SK-N-SH (cell line): ENCODE measurements around the gene TRIM71. TPM values are rescaled to one million over a fixed set of nuclear protein-coding genes. Genes with fewer than 3 reads are reported as not detected.

Experiments used
- CTCF ChIA-PET: fragments of 300-600, 350-600 bp; formaldehyde crosslinking; extraction: SDS; loops from one replicate; lab custom pipeline; 2021; lab: Yijun Ruan, JAX
- POLR2A ChIA-PET: fragments of 350-600 bp; sonication (Branson Sonifier 250); formaldehyde crosslinking; extraction: SDS; loops from one replicate; lab custom pipeline; 2020; ENCODE audit warnings: antibody characterized with exemption, inconsistent platforms; lab: Yijun Ruan, JAX
- DNase-seq: peaks from one replicate; pipeline ENCODE4 v3.0.0; 2012
- H2AFZ ChIP-seq: fragments of 200-600 bp; sonication (generic); 2 replicates; pipeline ENCODE4 v1.8.1; 2016; ENCODE audit warnings: antibody characterized with exemption, mild to moderate bottlenecking, low read depth
- H3F3A ChIP-seq: fragments of 200-600 bp; sonication (generic); replicated peaks from 2 replicates; pipeline ENCODE3; 2016; ENCODE audit warnings: antibody characterized with exemption, mild to moderate bottlenecking; ENCODE audit not compliant: insufficient read depth
- H3K27ac ChIP-seq, 2 experiments: fragments of 200-500 bp in 1 of 2; fragments of 200-600 bp in 1 of 2; sonication (Bioruptor generic) in 1 of 2; sonication (generic), shearing (Covaris generic) in 1 of 2; 2 replicates each; pipeline versions ENCODE4 v1.5.1 to v1.6.1; 2014 to 2016; ENCODE audit warnings: low read depth in 2 of 2, inconsistent platforms in 1 of 2, low read length in 1 of 2, mild to moderate bottlenecking in 1 of 2, mixed read lengths in 1 of 2
- H3K27me3 ChIP-seq: fragments of 200-600 bp; sonication (generic), shearing (Covaris generic); 2 replicates; pipeline ENCODE4 v1.6.1; 2016; ENCODE audit warnings: mixed run types; ENCODE audit not compliant: insufficient read depth
- H3K36me3 ChIP-seq, 2 experiments: fragments of 200-500 bp in 1 of 2; fragments of 200-600 bp in 1 of 2; sonication (Bioruptor generic) in 1 of 2; sonication (generic) in 1 of 2; replicated peaks in 1 of 2; 2 replicates each; pipeline versions ENCODE3 to v1.5.1; 2014 to 2016; ENCODE audit warnings: low read length in 1 of 2, mild to moderate bottlenecking in 1 of 2; ENCODE audit not compliant: insufficient read depth in 2 of 2, control insufficient read depth in 1 of 2
- H3K4me1 ChIP-seq, 2 experiments: fragments of 200-500 bp in 1 of 2; fragments of 200-600 bp in 1 of 2; sonication (Bioruptor generic) in 1 of 2; sonication (generic), shearing (Covaris generic) in 1 of 2; 2 replicates each; pipeline versions ENCODE4 v1.5.1 to v1.6.1; 2014 to 2016; ENCODE audit warnings: low read depth in 1 of 2, low read length in 1 of 2, mixed run types in 1 of 2; ENCODE audit not compliant: insufficient read depth in 2 of 2, control insufficient read depth in 1 of 2
- H3K4me2 ChIP-seq: fragments of 200-600 bp; sonication (generic), shearing (Covaris generic); 2 replicates; pipeline ENCODE4 v1.6.1; 2017; ENCODE audit warnings: mixed run types
- H3K4me3 ChIP-seq, 2 experiments: fragments of 200-500 bp in 1 of 2; fragments of 200-600 bp in 1 of 2; sonication (Bioruptor generic) in 1 of 2; sonication (generic), shearing (Covaris generic) in 1 of 2; 2 replicates each; pipeline versions ENCODE4 v1.5.1 to v1.8.1; 2014 to 2016; ENCODE audit warnings: low read depth in 2 of 2, inconsistent platforms in 1 of 2, low read length in 1 of 2, mild to moderate bottlenecking in 1 of 2, mixed read lengths in 1 of 2, moderate library complexity in 1 of 2
- H3K79me2 ChIP-seq: fragments of 200-600 bp; sonication (generic); 2 replicates; pipeline ENCODE4 v1.8.1; 2017; ENCODE audit warnings: mild to moderate bottlenecking; ENCODE audit not compliant: insufficient read depth
- H3K9ac ChIP-seq: fragments of 200-600 bp; sonication (generic); 2 replicates; pipeline ENCODE4 v1.6.1; 2017; ENCODE audit warnings: mixed run types
- H3K9me2 ChIP-seq: fragments of 200-600 bp; sonication (generic); 2 replicates; pipeline ENCODE4 v1.6.1; 2017; ENCODE audit warnings: mixed run types
- H3K9me3 ChIP-seq: fragments of 200-600 bp; sonication (generic); 2 replicates; pipeline ENCODE4 v1.6.1; 2017; ENCODE audit warnings: mixed run types, mild to moderate bottlenecking, moderate library complexity
- H4K20me1 ChIP-seq: fragments of 200-600 bp; sonication (generic); 2 replicates; pipeline ENCODE4 v1.6.1; 2017; ENCODE audit warnings: mild to moderate bottlenecking, mixed run types; ENCODE audit not compliant: insufficient read depth
- CHD2 ChIP-seq: fragments of 150-350 bp; IDR thresholded peaks from 2 replicates; pipeline ENCODE4 v1.6.1; 2018; ENCODE audit warnings: low read length; ENCODE audit not compliant: partially characterized antibody
- ELF1 ChIP-seq: IDR thresholded peaks from 2 replicates; pipeline ENCODE4 v1.4.0; 2012
- FOXJ3 ChIP-seq: sonication (generic); formaldehyde crosslinking; IDR thresholded peaks from 2 replicates; pipeline ENCODE4 v1.5.1; 2020; ENCODE audit warnings: mild to moderate bottlenecking, missing genetic modification reagents
- FOXM1 ChIP-seq: IDR thresholded peaks from 2 replicates; pipeline ENCODE4 v1.4.0; 2012; ENCODE audit warnings: low read depth, mild to moderate bottlenecking
- GABPA ChIP-seq: IDR thresholded peaks from 2 replicates; pipeline ENCODE4 v1.4.0; 2012; ENCODE audit warnings: low read depth, mild to moderate bottlenecking
- JUND ChIP-seq: IDR thresholded peaks from 2 replicates; pipeline ENCODE4 v1.4.0; 2012
- MXI1 ChIP-seq: IDR thresholded peaks from 2 replicates; pipeline ENCODE4 v1.6.1; 2012; ENCODE audit warnings: mild to moderate bottlenecking, low read depth, low read length, improper control_type of control experiment
- NFIC ChIP-seq: IDR thresholded peaks from 2 replicates; pipeline ENCODE4 v1.4.0; 2012; ENCODE audit warnings: borderline replicate concordance
- NRF1 ChIP-seq: IDR thresholded peaks from 2 replicates; pipeline ENCODE4 v1.6.1; 2012; ENCODE audit warnings: low read depth, mild to moderate bottlenecking, low read length
- RAD21 ChIP-seq: IDR thresholded peaks from 2 replicates; pipeline ENCODE4 v1.6.1; 2012; ENCODE audit warnings: mild to moderate bottlenecking, low read length
- RCOR1 ChIP-seq: fragments of 150-350 bp; IDR thresholded peaks from 2 replicates; pipeline ENCODE4 v1.6.1; 2017; ENCODE audit warnings: antibody characterized with exemption, low read length
- RFX5 ChIP-seq: IDR thresholded peaks from 2 replicates; pipeline ENCODE4 v1.6.1; 2012; ENCODE audit warnings: mild to moderate bottlenecking, improper control_type of control experiment, low read length
- TAF1 ChIP-seq: IDR thresholded peaks from 2 replicates; pipeline ENCODE4 v1.6.1; 2012; ENCODE audit warnings: low read depth, mild to moderate bottlenecking, low read length, moderate library complexity, borderline replicate concordance
- TCF12 ChIP-seq: IDR thresholded peaks from 2 replicates; pipeline ENCODE4 v1.4.0; 2012
- WGBS: methylation state at CpG from one replicate; pipeline ENCODE4 v1.1.6; 2017; ENCODE audit warnings: low lambda C conversion rate; 5-methylcytosine and 5-hydroxymethylcytosine counted together
- polyA plus RNA-seq, 3 experiments: library from polyadenylated mRNA; depleted of rRNA; stranded (reverse); fragments of >200 nt; gene quantifications; 2 replicates each; pipeline ENCODE4 v1.2.3, GENCODE V29; 2012
- TF ChIP-seq, protein P1 (sequence below): fragments of 200-600 bp; sonication (generic); IDR thresholded peaks from 2 replicates; pipeline ENCODE4 v1.6.1; 2017; ENCODE audit warnings: antibody characterized with exemption, mild to moderate bottlenecking, moderate library complexity
- TF ChIP-seq, protein P2 (sequence below): IDR thresholded peaks from 2 replicates; pipeline ENCODE4 v1.4.0; 2012; ENCODE audit warnings: low read depth
- TF ChIP-seq, protein P3 (sequence below): IDR thresholded peaks from 2 replicates; pipeline ENCODE4 v1.6.1; 2012; ENCODE audit warnings: mild to moderate bottlenecking, low read depth, low read length, moderate library complexity
- TF ChIP-seq, protein P4 (sequence below): IDR thresholded peaks from 2 replicates; pipeline ENCODE4; 2012
- TF ChIP-seq, protein P5 (sequence below): IDR thresholded peaks from 2 replicates; pipeline ENCODE4 v1.4.0; 2012; ENCODE audit warnings: low read depth, borderline replicate concordance
- TF ChIP-seq, protein P6 (sequence below): fragments of 150-350 bp; IDR thresholded peaks from 2 replicates; pipeline ENCODE4 v1.6.1; 2017; ENCODE audit warnings: antibody characterized with exemption, low read length, low read depth, borderline replicate concordance

Gene TRIM71
- polyA plus RNA-seq, 1 of the 3 experiments (the other 2 are of a cell fraction), result not detected

DNA sequence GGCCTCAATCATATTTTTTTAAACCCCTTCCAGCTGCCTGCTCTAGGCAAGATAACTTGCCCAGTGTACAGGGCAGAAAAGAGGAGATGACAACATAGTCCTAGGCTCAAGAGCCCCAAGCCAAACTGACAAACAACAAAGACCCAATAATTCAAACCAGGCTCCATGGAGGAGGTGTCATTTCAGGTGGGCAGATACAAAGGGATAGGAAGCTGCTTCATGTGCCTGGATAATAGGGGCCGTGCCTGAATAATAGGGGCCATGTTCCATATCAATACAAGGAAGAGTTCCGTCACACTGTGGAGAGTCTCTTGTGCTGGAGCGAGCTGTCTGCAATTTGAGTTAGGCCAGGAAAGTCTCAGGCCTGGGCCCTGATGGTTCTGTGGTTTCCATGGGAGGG lies 35.4 kb upstream of the TRIM71 start (continued):
- TF ChIP-seq, protein P1, sequence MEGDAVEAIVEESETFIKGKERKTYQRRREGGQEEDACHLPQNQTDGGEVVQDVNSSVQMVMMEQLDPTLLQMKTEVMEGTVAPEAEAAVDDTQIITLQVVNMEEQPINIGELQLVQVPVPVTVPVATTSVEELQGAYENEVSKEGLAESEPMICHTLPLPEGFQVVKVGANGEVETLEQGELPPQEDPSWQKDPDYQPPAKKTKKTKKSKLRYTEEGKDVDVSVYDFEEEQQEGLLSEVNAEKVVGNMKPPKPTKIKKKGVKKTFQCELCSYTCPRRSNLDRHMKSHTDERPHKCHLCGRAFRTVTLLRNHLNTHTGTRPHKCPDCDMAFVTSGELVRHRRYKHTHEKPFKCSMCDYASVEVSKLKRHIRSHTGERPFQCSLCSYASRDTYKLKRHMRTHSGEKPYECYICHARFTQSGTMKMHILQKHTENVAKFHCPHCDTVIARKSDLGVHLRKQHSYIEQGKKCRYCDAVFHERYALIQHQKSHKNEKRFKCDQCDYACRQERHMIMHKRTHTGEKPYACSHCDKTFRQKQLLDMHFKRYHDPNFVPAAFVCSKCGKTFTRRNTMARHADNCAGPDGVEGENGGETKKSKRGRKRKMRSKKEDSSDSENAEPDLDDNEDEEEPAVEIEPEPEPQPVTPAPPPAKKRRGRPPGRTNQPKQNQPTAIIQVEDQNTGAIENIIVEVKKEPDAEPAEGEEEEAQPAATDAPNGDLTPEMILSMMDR, result no peak
- TF ChIP-seq, protein P2, sequence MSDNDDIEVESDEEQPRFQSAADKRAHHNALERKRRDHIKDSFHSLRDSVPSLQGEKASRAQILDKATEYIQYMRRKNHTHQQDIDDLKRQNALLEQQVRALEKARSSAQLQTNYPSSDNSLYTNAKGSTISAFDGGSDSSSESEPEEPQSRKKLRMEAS, result no peak
- TF ChIP-seq, protein P3, sequence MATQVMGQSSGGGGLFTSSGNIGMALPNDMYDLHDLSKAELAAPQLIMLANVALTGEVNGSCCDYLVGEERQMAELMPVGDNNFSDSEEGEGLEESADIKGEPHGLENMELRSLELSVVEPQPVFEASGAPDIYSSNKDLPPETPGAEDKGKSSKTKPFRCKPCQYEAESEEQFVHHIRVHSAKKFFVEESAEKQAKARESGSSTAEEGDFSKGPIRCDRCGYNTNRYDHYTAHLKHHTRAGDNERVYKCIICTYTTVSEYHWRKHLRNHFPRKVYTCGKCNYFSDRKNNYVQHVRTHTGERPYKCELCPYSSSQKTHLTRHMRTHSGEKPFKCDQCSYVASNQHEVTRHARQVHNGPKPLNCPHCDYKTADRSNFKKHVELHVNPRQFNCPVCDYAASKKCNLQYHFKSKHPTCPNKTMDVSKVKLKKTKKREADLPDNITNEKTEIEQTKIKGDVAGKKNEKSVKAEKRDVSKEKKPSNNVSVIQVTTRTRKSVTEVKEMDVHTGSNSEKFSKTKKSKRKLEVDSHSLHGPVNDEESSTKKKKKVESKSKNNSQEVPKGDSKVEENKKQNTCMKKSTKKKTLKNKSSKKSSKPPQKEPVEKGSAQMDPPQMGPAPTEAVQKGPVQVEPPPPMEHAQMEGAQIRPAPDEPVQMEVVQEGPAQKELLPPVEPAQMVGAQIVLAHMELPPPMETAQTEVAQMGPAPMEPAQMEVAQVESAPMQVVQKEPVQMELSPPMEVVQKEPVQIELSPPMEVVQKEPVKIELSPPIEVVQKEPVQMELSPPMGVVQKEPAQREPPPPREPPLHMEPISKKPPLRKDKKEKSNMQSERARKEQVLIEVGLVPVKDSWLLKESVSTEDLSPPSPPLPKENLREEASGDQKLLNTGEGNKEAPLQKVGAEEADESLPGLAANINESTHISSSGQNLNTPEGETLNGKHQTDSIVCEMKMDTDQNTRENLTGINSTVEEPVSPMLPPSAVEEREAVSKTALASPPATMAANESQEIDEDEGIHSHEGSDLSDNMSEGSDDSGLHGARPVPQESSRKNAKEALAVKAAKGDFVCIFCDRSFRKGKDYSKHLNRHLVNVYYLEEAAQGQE, result no peak
- TF ChIP-seq RCOR1 (no peak), TAF1 (no peak), FOXM1 (no peak)
- TF ChIP-seq, protein P4, sequence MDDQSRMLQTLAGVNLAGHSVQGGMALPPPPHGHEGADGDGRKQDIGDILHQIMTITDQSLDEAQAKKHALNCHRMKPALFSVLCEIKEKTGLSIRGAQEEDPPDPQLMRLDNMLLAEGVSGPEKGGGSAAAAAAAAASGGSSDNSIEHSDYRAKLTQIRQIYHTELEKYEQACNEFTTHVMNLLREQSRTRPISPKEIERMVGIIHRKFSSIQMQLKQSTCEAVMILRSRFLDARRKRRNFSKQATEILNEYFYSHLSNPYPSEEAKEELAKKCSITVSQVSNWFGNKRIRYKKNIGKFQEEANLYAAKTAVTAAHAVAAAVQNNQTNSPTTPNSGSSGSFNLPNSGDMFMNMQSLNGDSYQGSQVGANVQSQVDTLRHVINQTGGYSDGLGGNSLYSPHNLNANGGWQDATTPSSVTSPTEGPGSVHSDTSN, result no peak
- TF ChIP-seq, all 33 proteins: peak for 0

DNA sequence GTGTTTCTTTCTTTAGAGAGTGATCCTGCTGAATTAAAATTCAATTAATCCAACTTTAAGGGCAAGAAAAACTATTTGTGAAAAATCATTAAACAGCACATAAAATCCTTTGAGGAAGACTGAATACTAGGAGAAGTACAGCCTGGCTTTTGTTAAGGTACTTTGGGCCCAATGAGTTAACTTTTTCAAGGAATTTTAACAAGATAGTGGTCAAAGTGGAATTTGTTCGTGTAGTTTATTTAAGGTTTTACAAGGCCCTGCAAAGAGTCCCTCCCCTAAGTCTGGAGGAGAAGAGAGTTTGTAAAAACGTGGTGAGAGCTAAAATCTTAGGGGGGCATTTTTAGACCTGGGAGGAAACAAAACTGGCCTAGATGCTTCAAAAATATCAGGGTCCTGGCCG lies 26.0 kb upstream of the TRIM71 start:
- Histone ChIP-seq H3K9me2 (no peaks in the 10 kb centered on the region), H3K79me2 (no peaks in the 10 kb centered on the region), H3K4me2 (no peak overlapping the region), H3K9ac (no peak overlapping the region), H3K27ac (no peak overlapping the region), H3F3A (no peaks in the 10 kb centered on the region), H4K20me1 (no peaks in the 10 kb centered on the region), H3K27me3 (no peaks in the 10 kb centered on the region), H3K9me3 (no peaks in the 10 kb centered on the region), H3K36me3 (no peaks in the 10 kb centered on the region), H3K4me3 (no peak overlapping the region), H2AFZ (no peak overlapping the region), H3K4me1 (no peaks in the 10 kb centered on the region)
- DNase-seq, result no peak
- 57% methylated on average over 3 of the region's 3 CpGs for WGBS
- CTCF ChIA-PET, result interaction anchor here (0.8 kb wide), 1 partner anchor 11 kb away, joined by 4 read pairs; no protein-coding TSS in a partner anchor
- POLR2A ChIA-PET, result no interaction called here
- TF ChIP-seq, protein P1, result no peak
- TF ChIP-seq NFIC, result no peak
- TF ChIP-seq, protein P5, sequence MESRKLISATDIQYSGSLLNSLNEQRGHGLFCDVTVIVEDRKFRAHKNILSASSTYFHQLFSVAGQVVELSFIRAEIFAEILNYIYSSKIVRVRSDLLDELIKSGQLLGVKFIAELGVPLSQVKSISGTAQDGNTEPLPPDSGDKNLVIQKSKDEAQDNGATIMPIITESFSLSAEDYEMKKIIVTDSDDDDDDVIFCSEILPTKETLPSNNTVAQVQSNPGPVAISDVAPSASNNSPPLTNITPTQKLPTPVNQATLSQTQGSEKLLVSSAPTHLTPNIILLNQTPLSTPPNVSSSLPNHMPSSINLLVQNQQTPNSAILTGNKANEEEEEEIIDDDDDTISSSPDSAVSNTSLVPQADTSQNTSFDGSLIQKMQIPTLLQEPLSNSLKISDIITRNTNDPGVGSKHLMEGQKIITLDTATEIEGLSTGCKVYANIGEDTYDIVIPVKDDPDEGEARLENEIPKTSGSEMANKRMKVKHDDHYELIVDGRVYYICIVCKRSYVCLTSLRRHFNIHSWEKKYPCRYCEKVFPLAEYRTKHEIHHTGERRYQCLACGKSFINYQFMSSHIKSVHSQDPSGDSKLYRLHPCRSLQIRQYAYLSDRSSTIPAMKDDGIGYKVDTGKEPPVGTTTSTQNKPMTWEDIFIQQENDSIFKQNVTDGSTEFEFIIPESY, result no peak
- TF ChIP-seq ELF1, result no peak
- TF ChIP-seq TAF1, result no peak
- TF ChIP-seq RAD21, result no peak
- no peak for TF ChIP-seq TCF12
- TF ChIP-seq MXI1, result no peak
- no peak for TF ChIP-seq FOXJ3 (CRISPR knock-in tag)
- no peak for TF ChIP-seq RFX5
- no peak for TF ChIP-seq NRF1
- no peak for TF ChIP-seq CHD2
- TF ChIP-seq GABPA, result no peak
- no peak for TF ChIP-seq JUND
- TF ChIP-seq, protein P6, sequence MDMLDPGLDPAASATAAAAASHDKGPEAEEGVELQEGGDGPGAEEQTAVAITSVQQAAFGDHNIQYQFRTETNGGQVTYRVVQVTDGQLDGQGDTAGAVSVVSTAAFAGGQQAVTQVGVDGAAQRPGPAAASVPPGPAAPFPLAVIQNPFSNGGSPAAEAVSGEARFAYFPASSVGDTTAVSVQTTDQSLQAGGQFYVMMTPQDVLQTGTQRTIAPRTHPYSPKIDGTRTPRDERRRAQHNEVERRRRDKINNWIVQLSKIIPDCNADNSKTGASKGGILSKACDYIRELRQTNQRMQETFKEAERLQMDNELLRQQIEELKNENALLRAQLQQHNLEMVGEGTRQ, result no peak
